Measurements from ENCODE around the gene FAH. TPM values are rescaled to one million over a fixed set of nuclear protein-coding genes. Genes with fewer than 3 reads are reported as not detected.

The FAH gene
- total RNA-seq, 1 donor from 2014 or later: 16.2 TPM

GRCh38 chr15:80163897-80164296 lies 11.1 kb downstream of the FAH start:
- H3K36me3 Mint-ChIP-seq (ENCODE audit: low read depth): peaks cover 10% of the 10 kb centered on the region
- no peak for TF ChIP-seq CTCF (IDR thresholded peaks at IDR 0.05)
- H3K4me3 Mint-ChIP-seq (ENCODE audit: unreplicated experiment): no peak overlapping the region
- no peaks in the 10 kb centered on the region for H3K27me3 Mint-ChIP-seq (ENCODE audit: low read depth)
- no peak overlapping the region for H3K27ac Mint-ChIP-seq (ENCODE audit: unreplicated experiment)
- peaks cover 14% of the 10 kb centered on the region for H3K4me1 Mint-ChIP-seq (ENCODE audit: low read depth)
- DNase-seq (ENCODE audit: low spot score): no peak
- no peaks in the 10 kb centered on the region for H3K9me3 Mint-ChIP-seq (ENCODE audit: low read depth)

- DNase-seq (ENCODE audit: low spot score): no peak
- H3K4me3 Mint-ChIP-seq (ENCODE audit: unreplicated experiment): no peak overlapping the region
- H3K27ac Mint-ChIP-seq (ENCODE audit: unreplicated experiment): no peak overlapping the region
- H3K36me3 Mint-ChIP-seq (ENCODE audit: low read depth): peaks cover 6% of the 10 kb centered on the region
- no peaks in the 10 kb centered on the region for H3K4me1 Mint-ChIP-seq (ENCODE audit: low read depth)
- H3K9me3 Mint-ChIP-seq (ENCODE audit: low read depth): no peaks in the 10 kb centered on the region
- no peak for TF ChIP-seq CTCF (IDR thresholded peaks at IDR 0.05)
- no peaks in the 10 kb centered on the region for H3K27me3 Mint-ChIP-seq (ENCODE audit: low read depth)
These were observed 15.1 kb downstream of the FAH start for GRCh38 chr15:80167936-80168335.

- H3K4me3 Mint-ChIP-seq (ENCODE audit: unreplicated experiment): no peak overlapping the region
These were observed 15.6 kb downstream of the FAH start for GRCh38 chr15:80168421-80168820.

GRCh38 chr15:80169768-80170357 lies 17.1 kb downstream of the FAH start:
- Mint-ChIP-seq H3K4me3 (ENCODE audit: unreplicated experiment) (no peak overlapping the region), H3K36me3 (ENCODE audit: low read depth) (no peaks in the 10 kb centered on the region), H3K9me3 (ENCODE audit: low read depth) (no peaks in the 10 kb centered on the region), H3K27ac (ENCODE audit: unreplicated experiment) (no peak overlapping the region), H3K27me3 (ENCODE audit: low read depth) (no peaks in the 10 kb centered on the region), H3K4me1 (ENCODE audit: low read depth) (no peaks in the 10 kb centered on the region)
- TF ChIP-seq CTCF (IDR thresholded peaks at IDR 0.05): no peak
- no peak for DNase-seq (ENCODE audit: low spot score)

More at GRCh38 chr15:80168421-80168820, 15.6 kb downstream of the FAH start:
- Mint-ChIP-seq H3K4me1 (ENCODE audit: low read depth) (no peaks in the 10 kb centered on the region), H3K27me3 (ENCODE audit: low read depth) (no peaks in the 10 kb centered on the region), H3K36me3 (ENCODE audit: low read depth) (peaks cover 4% of the 10 kb centered on the region), H3K27ac (ENCODE audit: unreplicated experiment) (no peak overlapping the region), H3K9me3 (ENCODE audit: low read depth) (no peaks in the 10 kb centered on the region)
- no peak for TF ChIP-seq CTCF (IDR thresholded peaks at IDR 0.05)
- DNase-seq (ENCODE audit: low spot score): no peak

- H3K4me1 Mint-ChIP-seq (ENCODE audit: low read depth): no peaks in the 10 kb centered on the region
- no peak overlapping the region for H3K4me3 Mint-ChIP-seq (ENCODE audit: unreplicated experiment)
- no peaks in the 10 kb centered on the region for H3K36me3 Mint-ChIP-seq (ENCODE audit: low read depth)
- DNase-seq (ENCODE audit: low spot score): no peak
- no peak for TF ChIP-seq CTCF (IDR thresholded peaks at IDR 0.05)
- H3K27me3 Mint-ChIP-seq (ENCODE audit: low read depth): no peaks in the 10 kb centered on the region
- no peak overlapping the region for H3K27ac Mint-ChIP-seq (ENCODE audit: unreplicated experiment)
- no peaks in the 10 kb centered on the region for H3K9me3 Mint-ChIP-seq (ENCODE audit: low read depth)
These were observed 17.8 kb downstream of the FAH start for GRCh38 chr15:80170596-80170995.
